ENCODE measurements around the gene SMC3.

The SMC3 gene

GRCh38 chr10:110566472-110567200 is 859 bp upstream of the SMC3 start:
- peak overlapping the region; percentile 90 for H3K4me3 ChIP-seq (replicated peaks; ENCODE audit: low read depth, low read length)
- peak; percentile 9 for DNase-seq (ENCODE audit: extremely low read depth, low read depth)
- TF ChIP-seq CTCF (IDR thresholded peaks at IDR 0.05; ENCODE audit: low read depth, low read length, missing control alignments), result no peak

- H3K4me3 ChIP-seq (replicated peaks; ENCODE audit: low read depth, low read length), result peak overlapping the region; percentile 90
- no peak for DNase-seq (ENCODE audit: extremely low read depth, low read depth)
- no peak for TF ChIP-seq CTCF (IDR thresholded peaks at IDR 0.05; ENCODE audit: low read depth, low read length, missing control alignments)
Measured at GRCh38 chr10:110568055-110568735, 700 bp downstream of the SMC3 start.

GRCh38 chr10:110569122-110569521 is 1.6 kb downstream of the SMC3 start:
- peak overlapping the region; percentile 90 for H3K4me3 ChIP-seq (replicated peaks; ENCODE audit: low read depth, low read length)
- no peak for DNase-seq (ENCODE audit: extremely low read depth, low read depth)
- TF ChIP-seq CTCF (IDR thresholded peaks at IDR 0.05; ENCODE audit: low read depth, low read length, missing control alignments), result no peak

GRCh38 chr10:110569736-110570135 is 2.2 kb downstream of the SMC3 start:
- TF ChIP-seq CTCF (IDR thresholded peaks at IDR 0.05; ENCODE audit: low read depth, low read length, missing control alignments), result no peak
- DNase-seq (ENCODE audit: extremely low read depth, low read depth), result no peak
- H3K4me3 ChIP-seq (replicated peaks; ENCODE audit: low read depth, low read length), result peak overlapping the region; percentile 90; the same call in 1 of the 2 replicates

GRCh38 chr10:110571093-110571743 is 3.7 kb downstream of the SMC3 start:
- no peak for TF ChIP-seq CTCF (IDR thresholded peaks at IDR 0.05; ENCODE audit: low read depth, low read length, missing control alignments)
- H3K4me3 ChIP-seq (replicated peaks; ENCODE audit: low read depth, low read length), result no peak overlapping the region
- DNase-seq (ENCODE audit: extremely low read depth, low read depth), result no peak

GRCh38 chr10:110572862-110573261 is 5.4 kb downstream of the SMC3 start:
- no peak overlapping the region for H3K4me3 ChIP-seq (replicated peaks; ENCODE audit: low read depth, low read length)
- no peak for DNase-seq (ENCODE audit: extremely low read depth, low read depth)
- TF ChIP-seq CTCF (IDR thresholded peaks at IDR 0.05; ENCODE audit: low read depth, low read length, missing control alignments), result no peak

Measured in HFF-Myc (cell line).